ENCODE measurements around the gene BAG5.
"Not testable (repeated sequence)": the region's sequence is repeated elsewhere in the genome, so short reads cannot be mapped to it uniquely, and the experiment has no call there.

The BAG5 gene

GRCh38 chr14:103522649-103523574 is 39.5 kb downstream of the BAG5 start, which contains the start of gene CKB:
TSS of gene CKB (minus strand) at chr14:103522830. CDS start at chr14:103522493, 337 bp downstream.
- no peak for DNase-seq (ENCODE audit: low read depth)

- DNase-seq (ENCODE audit: low read depth) = no peak
Measured at GRCh38 chr14:103521951-103522563, 40.4 kb downstream of the BAG5 start.

GRCh38 chr14:103521438-103521950 is 41.0 kb downstream of the BAG5 start:
- no peak for DNase-seq (ENCODE audit: low read depth)

- peak; percentile 38 for DNase-seq (ENCODE audit: low read depth)
Measured at GRCh38 chr14:103520657-103521437, 41.6 kb downstream of the BAG5 start.

GRCh38 chr14:103520269-103520656 is 42.2 kb downstream of the BAG5 start:
- DNase-seq (ENCODE audit: low read depth) = no peak

- DNase-seq (ENCODE audit: low read depth) = no peak
Measured at GRCh38 chr14:103519837-103520212, 42.6 kb downstream of the BAG5 start.

GRCh38 chr14:103519043-103519836 is 43.2 kb downstream of the BAG5 start:
- DNase-seq (ENCODE audit: low read depth) = no peak

- DNase-seq (ENCODE audit: low read depth) = peak; percentile 52
Measured at GRCh38 chr14:103518422-103519042, 43.9 kb downstream of the BAG5 start.

GRCh38 chr14:103517721-103518421 is 44.6 kb downstream of the BAG5 start:
- no peak for DNase-seq (ENCODE audit: low read depth)

- no peak for DNase-seq (ENCODE audit: low read depth)
Measured at GRCh38 chr14:103517174-103517566, 45.3 kb downstream of the BAG5 start.

GRCh38 chr14:103516426-103517173 is 45.9 kb downstream of the BAG5 start:
- DNase-seq (ENCODE audit: low read depth) = no peak

- DNase-seq (ENCODE audit: low read depth) = no peak
Measured at GRCh38 chr14:103514596-103515421, 47.6 kb downstream of the BAG5 start.

- DNase-seq (ENCODE audit: low read depth) = no peak
Measured at GRCh38 chr14:103512701-103513611, 49.5 kb downstream of the BAG5 start.

- not testable (repeated sequence) for DNase-seq (ENCODE audit: low read depth)
Measured at GRCh38 chr14:103512180-103512579, 50.3 kb downstream of the BAG5 start.

- DNase-seq (ENCODE audit: low read depth) = no peak
Measured at GRCh38 chr14:103510724-103511693, 51.4 kb downstream of the BAG5 start.

Measured in activated T-cell treated with anti-CD3 and anti-CD28 coated beads for 48 hours (primary cell).